Hepatocyte (in vitro differentiated cells): ENCODE measurements around the gene PICK1. TPM values are rescaled to one million over a fixed set of nuclear protein-coding genes. Genes with fewer than 3 reads are reported as not detected.
"Not testable (repeated sequence)": the region's sequence is repeated elsewhere in the genome, so short reads cannot be mapped to it uniquely, and the experiment has no call there.

Experiments
- DNase-seq: peaks from one replicate; pipeline ENCODE4 v3.0.0-alpha.2; 2016; ENCODE audit warnings: low spot score
- H2AFZ ChIP-seq: fragments of 200-600 bp; sonication (generic); 2 replicates; pipeline ENCODE4 v1.6.0; 2016; ENCODE audit warnings: antibody characterized with exemption, mild to moderate bottlenecking
- H3K27ac ChIP-seq: fragments of 200-600 bp; sonication (generic); 2 replicates; pipeline ENCODE4 v1.5.1; 2016; ENCODE audit warnings: mild to moderate bottlenecking
- H3K27me3 ChIP-seq: fragments of 200-600 bp; sonication (generic); 2 replicates; pipeline ENCODE4 v1.6.1; 2016
- H3K36me3 ChIP-seq: fragments of 200-600 bp; sonication (generic); replicated peaks from 2 replicates; pipeline ENCODE4 v1.5.1; 2016; ENCODE audit warnings: low read depth; ENCODE audit not compliant: insufficient read depth
- H3K4me1 ChIP-seq: fragments of 200-600 bp; sonication (generic); 2 replicates; pipeline ENCODE4 v1.5.1; 2016; ENCODE audit warnings: mild to moderate bottlenecking, moderate library complexity; ENCODE audit not compliant: insufficient read depth
- H3K4me2 ChIP-seq: fragments of 200-600 bp; sonication (generic); 2 replicates; pipeline ENCODE4 v1.6.0; 2016
- H3K4me3 ChIP-seq: fragments of 200-600 bp; sonication (generic); 2 replicates; pipeline ENCODE4 v1.5.1; 2016; ENCODE audit warnings: mild to moderate bottlenecking
- H3K79me2 ChIP-seq: fragments of 200-600 bp; sonication (generic); 2 replicates; pipeline ENCODE4 v1.6.0; 2017; ENCODE audit warnings: mild to moderate bottlenecking
- H3K9me2 ChIP-seq: fragments of 200-600 bp; sonication (generic); replicated peaks from 2 replicates; pipeline ENCODE4 v1.6.0; 2017; ENCODE audit warnings: mild to moderate bottlenecking; ENCODE audit not compliant: insufficient read depth
- H3K9me3 ChIP-seq: fragments of 200-600 bp; sonication (generic); 2 replicates; pipeline ENCODE4 v1.5.1; 2016; ENCODE audit warnings: low read depth, mild to moderate bottlenecking
- H4K20me1 ChIP-seq: fragments of 200-600 bp; sonication (generic); 2 replicates; pipeline ENCODE4 v1.6.0; 2016; ENCODE audit warnings: mild to moderate bottlenecking; ENCODE audit not compliant: insufficient read depth, poor library complexity, severe bottlenecking
- EZH2 ChIP-seq: fragments of 200-600 bp; sonication (generic); IDR thresholded peaks from 2 replicates; pipeline ENCODE4 v1.6.1; 2016; ENCODE audit warnings: antibody characterized with exemption, mild to moderate bottlenecking, borderline replicate concordance
- EZH2phosphoT487 ChIP-seq: fragments of 200-600 bp; sonication (generic); IDR thresholded peaks from one replicate; pipeline ENCODE4 v1.6.1; 2018; ENCODE audit warnings: antibody characterized with exemption, mild to moderate bottlenecking, low read depth, moderate library complexity; ENCODE audit not compliant: unreplicated experiment, severe bottlenecking
- WGBS: methylation state at CpG from one replicate; pipeline ENCODE4 v1.1.6; 2016; ENCODE audit warnings: low lambda C conversion rate; ENCODE audit errors: missing lambda C conversion rate; 5-methylcytosine and 5-hydroxymethylcytosine counted together
- polyA plus RNA-seq: library from polyadenylated mRNA; unstranded; fragments of >200 nt; fragmentation: Nextera tagmentation; extraction: Ambion mirVana; gene quantifications from 2 replicates; pipeline ENCODE4 v1.2.1, GENCODE V29; 2016
- total RNA-seq: library from RNA; depleted of rRNA; stranded (reverse); fragments of >200 nt; gene quantifications from 2 replicates; pipeline ENCODE4 v1.2.3, GENCODE V29; 2014
- TF ChIP-seq, protein P1 (sequence below): fragments of 200-600 bp; sonication (generic); IDR thresholded peaks from 2 replicates; pipeline ENCODE4 v1.5.1; 2016; ENCODE audit warnings: antibody characterized with exemption, mild to moderate bottlenecking; ENCODE audit not compliant: poor library complexity

Gene PICK1
- total and polyA plus RNA-seq, 2 experiments from 2014 or later: 26.2 to 43.1 TPM

DNA sequence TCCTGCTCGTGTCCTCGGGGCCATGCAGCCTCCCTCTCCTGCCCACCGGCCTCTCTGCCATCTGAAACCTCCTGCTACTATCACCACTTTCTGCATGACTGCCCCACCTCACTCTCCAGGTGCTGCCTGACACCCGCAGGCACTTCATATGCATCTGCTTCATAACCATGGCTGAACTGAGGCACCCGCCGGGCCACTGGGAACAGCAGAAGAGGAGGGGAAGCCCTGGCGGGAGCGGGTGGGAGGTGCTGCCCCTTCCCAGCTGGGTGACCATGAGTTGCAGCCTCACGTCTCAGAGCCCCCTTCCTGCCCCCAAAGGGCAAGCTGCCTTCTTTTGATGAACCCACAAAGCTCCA is 21.7 kb upstream of the PICK1 start:
- Histone ChIP-seq H3K36me3 (no peaks in the 10 kb centered on the region), H3K9me2 (no peaks in the 10 kb centered on the region), H3K4me1 (peaks cover 7% of the 10 kb centered on the region), H3K4me2 (no peak overlapping the region), H3K4me3 (no peak overlapping the region), H4K20me1 (no peaks in the 10 kb centered on the region), H3K9me3 (no peaks in the 10 kb centered on the region), H2AFZ (no peak overlapping the region), H3K27me3 (no peaks in the 10 kb centered on the region), H3K79me2 (no peaks in the 10 kb centered on the region), H3K27ac (no peak overlapping the region)
- TF ChIP-seq, protein P1, sequence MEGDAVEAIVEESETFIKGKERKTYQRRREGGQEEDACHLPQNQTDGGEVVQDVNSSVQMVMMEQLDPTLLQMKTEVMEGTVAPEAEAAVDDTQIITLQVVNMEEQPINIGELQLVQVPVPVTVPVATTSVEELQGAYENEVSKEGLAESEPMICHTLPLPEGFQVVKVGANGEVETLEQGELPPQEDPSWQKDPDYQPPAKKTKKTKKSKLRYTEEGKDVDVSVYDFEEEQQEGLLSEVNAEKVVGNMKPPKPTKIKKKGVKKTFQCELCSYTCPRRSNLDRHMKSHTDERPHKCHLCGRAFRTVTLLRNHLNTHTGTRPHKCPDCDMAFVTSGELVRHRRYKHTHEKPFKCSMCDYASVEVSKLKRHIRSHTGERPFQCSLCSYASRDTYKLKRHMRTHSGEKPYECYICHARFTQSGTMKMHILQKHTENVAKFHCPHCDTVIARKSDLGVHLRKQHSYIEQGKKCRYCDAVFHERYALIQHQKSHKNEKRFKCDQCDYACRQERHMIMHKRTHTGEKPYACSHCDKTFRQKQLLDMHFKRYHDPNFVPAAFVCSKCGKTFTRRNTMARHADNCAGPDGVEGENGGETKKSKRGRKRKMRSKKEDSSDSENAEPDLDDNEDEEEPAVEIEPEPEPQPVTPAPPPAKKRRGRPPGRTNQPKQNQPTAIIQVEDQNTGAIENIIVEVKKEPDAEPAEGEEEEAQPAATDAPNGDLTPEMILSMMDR: no peak
- TF ChIP-seq EZH2phosphoT487 (no peak), EZH2 (no peak)
- 87% methylated on average over 9 of the region's 9 CpGs for WGBS
- no peak for DNase-seq

DNA sequence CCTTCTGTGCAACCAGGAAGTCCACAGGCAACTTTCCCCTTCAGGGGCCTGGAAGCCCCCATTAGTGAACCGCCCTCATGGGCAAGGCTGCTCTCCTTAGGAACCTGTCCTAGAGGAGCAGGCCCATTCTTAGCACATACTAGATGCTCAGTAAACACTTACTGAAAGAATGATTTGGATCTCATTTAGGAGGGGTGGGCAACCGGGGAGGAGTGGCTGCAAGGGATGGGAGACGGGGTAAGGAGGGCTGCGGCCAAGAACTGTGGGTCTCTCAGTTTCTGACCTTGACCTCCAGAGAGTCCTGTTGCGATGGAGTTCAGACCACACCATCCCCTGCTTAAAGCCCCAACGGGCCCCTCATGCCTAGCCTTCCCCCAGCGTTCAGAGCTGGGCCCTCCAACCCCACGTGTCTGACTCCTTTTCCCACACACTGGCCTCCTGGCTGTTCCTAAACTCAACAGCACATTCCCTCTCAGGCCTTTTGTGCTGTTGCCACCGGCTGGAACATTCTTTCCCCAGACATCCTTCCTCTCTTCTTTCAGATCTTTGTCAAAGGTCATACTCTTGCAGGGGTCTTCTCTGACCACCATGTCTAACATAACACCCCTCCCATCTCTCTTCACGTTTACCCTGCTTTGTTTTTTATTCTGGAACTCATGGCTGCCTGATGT is 20.7 kb upstream of the PICK1 start:
- WGBS: 82% methylated on average over 10 of the region's 10 CpGs
- no peak for DNase-seq
- H2AFZ ChIP-seq: no peak overlapping the region

DNA sequence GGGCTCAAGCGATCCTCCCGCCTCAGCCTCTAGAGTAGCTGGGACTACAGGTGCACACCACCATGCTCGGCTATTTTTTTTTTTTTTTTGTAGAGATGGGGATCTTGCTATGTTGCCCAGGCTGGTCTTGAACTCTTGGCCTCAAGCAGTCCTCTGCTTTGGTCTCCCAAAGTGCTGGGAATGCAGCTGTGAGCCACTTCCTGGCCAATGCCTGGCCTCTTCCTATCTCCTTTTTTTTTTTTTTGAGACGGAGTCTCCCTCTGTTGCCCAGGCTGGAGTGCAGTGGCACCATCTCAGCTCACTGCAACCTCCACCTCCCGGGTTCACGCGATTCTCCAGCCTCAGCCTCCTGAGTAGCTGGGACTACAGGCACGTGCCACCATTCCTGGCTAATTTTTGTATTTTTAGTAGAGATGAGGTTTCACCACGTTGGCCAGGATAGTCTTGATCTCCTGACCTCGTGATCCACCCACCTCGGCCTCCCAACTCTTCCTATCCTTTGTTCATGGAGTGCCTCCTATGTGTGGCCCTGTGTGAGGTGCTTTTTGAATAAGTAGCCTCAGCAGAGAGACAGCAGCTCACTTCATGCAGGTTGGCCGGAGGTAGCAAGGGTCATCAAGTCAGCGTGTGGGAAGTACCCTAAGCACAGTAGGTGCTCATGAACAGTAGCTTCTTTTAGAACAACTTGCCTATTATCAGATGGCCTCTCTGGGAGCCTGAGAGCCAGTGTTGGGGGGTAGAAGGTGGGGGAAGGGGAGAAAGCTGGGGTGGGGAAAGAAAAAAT is 19.6 kb upstream of the PICK1 start:
- H3K9me2 ChIP-seq, H2AFZ ChIP-seq, H4K20me1 ChIP-seq, H3K4me3 ChIP-seq, H3K27me3 ChIP-seq, H3K4me1 ChIP-seq, H3K9me3 ChIP-seq, H3K4me2 ChIP-seq, DNase-seq, H3K27ac ChIP-seq, H3K36me3 ChIP-seq, H3K79me2 ChIP-seq: not testable (repeated sequence)
- 92% methylated on average over 13 of the region's 13 CpGs for WGBS

More for the DNA sequence above, 20.7 kb upstream of the PICK1 start:
- H3K4me1 ChIP-seq: peaks cover 6% of the 10 kb centered on the region
- H3K9me3 ChIP-seq: no peaks in the 10 kb centered on the region
- TF ChIP-seq EZH2 (no peak), EZH2phosphoT487 (no peak)
- TF ChIP-seq, protein P1: no peak
- H3K27ac ChIP-seq: no peak overlapping the region
- no peak overlapping the region for H3K4me2 ChIP-seq
- no peaks in the 10 kb centered on the region for H3K36me3 ChIP-seq
- no peaks in the 10 kb centered on the region for H4K20me1 ChIP-seq
- H3K9me2 ChIP-seq: no peaks in the 10 kb centered on the region
- no peaks in the 10 kb centered on the region for H3K79me2 ChIP-seq
- H3K27me3 ChIP-seq: no peaks in the 10 kb centered on the region
- H3K4me3 ChIP-seq: no peak overlapping the region

DNA sequence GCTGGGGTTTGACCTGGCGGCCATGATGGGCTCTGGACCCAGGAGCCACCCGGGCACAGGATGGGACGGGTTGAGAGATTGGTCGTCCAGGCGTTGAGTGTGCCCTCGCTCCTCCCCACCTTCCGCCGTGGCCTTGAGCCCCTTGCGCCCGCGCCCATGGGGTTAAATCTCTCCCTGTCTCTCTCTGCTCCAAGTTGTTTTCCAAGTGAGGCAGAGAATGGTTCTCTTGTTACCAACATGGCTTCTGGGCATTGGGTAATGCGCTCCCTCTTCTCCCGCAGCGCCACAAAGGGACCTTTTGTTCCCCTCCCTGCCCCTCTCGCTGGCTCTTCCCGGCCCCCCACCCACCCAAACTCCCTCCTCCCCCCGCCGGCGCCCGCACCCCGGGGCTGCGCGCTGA is 18.8 kb upstream of the PICK1 start:
- DNase-seq: no peak
- peaks cover 6% of the 10 kb centered on the region for H3K4me1 ChIP-seq
- no peaks in the 10 kb centered on the region for H3K27me3 ChIP-seq
- H3K9me3 ChIP-seq: no peaks in the 10 kb centered on the region
- H3K4me3 ChIP-seq: no peak overlapping the region
- H2AFZ ChIP-seq: no peak overlapping the region
- H3K27ac ChIP-seq: no peak overlapping the region
- 90% methylated on average over 9 of the region's 23 CpGs for WGBS
- TF ChIP-seq, protein P1: no peak
- no peak for TF ChIP-seq EZH2
- no peak for TF ChIP-seq EZH2phosphoT487
- no peaks in the 10 kb centered on the region for H4K20me1 ChIP-seq
- H3K36me3 ChIP-seq: no peaks in the 10 kb centered on the region
- H3K9me2 ChIP-seq: no peaks in the 10 kb centered on the region
- no peaks in the 10 kb centered on the region for H3K79me2 ChIP-seq
- no peak overlapping the region for H3K4me2 ChIP-seq
